Measurements from ENCODE around the gene FUCA2. TPM values are rescaled to one million over a fixed set of nuclear protein-coding genes. Genes with fewer than 3 reads are reported as not detected.

The FUCA2 gene
- total and polyA plus RNA-seq, 10 donors, result 12.5 to 59.3 (median 34.6) TPM

GRCh38 chr6:143507358-143508145 lies 4.0 kb downstream of the FUCA2 start:
- Histone ChIP-seq H3K27me3 (replicated peaks in 1 of 7) (no peaks in the 10 kb centered on the region), H3K9me3 (no peaks in the 10 kb centered on the region), H3K27ac (no peak overlapping the region), H3K36me3 (peaks cover 0 to 62% (median 14%) of the 10 kb centered on the region in 6 donors), H3K4me1 (peaks cover 15 to 56% (median 31%) of the 10 kb centered on the region in 6 donors), H3K4me3 (no peak overlapping the region)
- WGBS, 5 donors, result 83 to 91% (median 89%) methylated on average over 6 of the region's 6 CpGs
- no peak for DNase-seq
- TF ChIP-seq CTCF (IDR thresholded peaks at IDR 0.05 in 8 of 11, conservative IDR thresholded peaks at IDR 0.05 in 3 of 11) (no peak), POLR2AphosphoS5 (IDR thresholded peaks at IDR 0.05) (no peak), POLR2A (IDR thresholded peaks at IDR 0.05) (no peak)
- intact Hi-C loops (cut with DNase I; ENCODE audit: low total_unique reads), result no loop called here

GRCh38 chr6:143506620-143507019 lies 4.9 kb downstream of the FUCA2 start:
- Histone ChIP-seq H3K4me3 (no peak overlapping the region), H3K4me1 (peaks cover 11 to 46% (median 23%) of the 10 kb centered on the region in 6 donors), H3K27ac (no peak overlapping the region), H3K27me3 (replicated peaks in 1 of 7) (no peaks in the 10 kb centered on the region), H3K36me3 (peaks cover 0 to 71% (median 18%) of the 10 kb centered on the region in 6 donors), H3K9me3 (no peaks in the 10 kb centered on the region)
- DNase-seq, result no peak
- intact Hi-C loops (cut with DNase I; ENCODE audit: low total_unique reads), result no loop called here
- 95 to 98% (median 96%) methylated on average over 2 of the region's 2 CpGs for WGBS, 5 donors
- no peak for TF ChIP-seq POLR2A (IDR thresholded peaks at IDR 0.05)
- TF ChIP-seq CTCF (IDR thresholded peaks at IDR 0.05 in 8 of 11, conservative IDR thresholded peaks at IDR 0.05 in 3 of 11), result no peak
- no peak for TF ChIP-seq POLR2AphosphoS5 (IDR thresholded peaks at IDR 0.05)

GRCh38 chr6:143506199-143506598 lies 5.3 kb downstream of the FUCA2 start:
- Histone ChIP-seq H3K9me3 (no peaks in the 10 kb centered on the region), H3K36me3 (peaks cover 0 to 75% (median 20%) of the 10 kb centered on the region in 6 donors), H3K4me1 (peaks cover 11 to 42% (median 20%) of the 10 kb centered on the region in 6 donors), H3K4me3 (no peak overlapping the region), H3K27ac (no peak overlapping the region), H3K27me3 (replicated peaks in 1 of 7) (no peaks in the 10 kb centered on the region)
- intact Hi-C loops (cut with DNase I; ENCODE audit: low total_unique reads), result no loop called here
- DNase-seq, result no peak
- WGBS, 5 donors, result 94 to 98% (median 97%) methylated on average over 6 of the region's 6 CpGs
- TF ChIP-seq POLR2AphosphoS5 (IDR thresholded peaks at IDR 0.05) (no peak), CTCF (IDR thresholded peaks at IDR 0.05 in 8 of 11, conservative IDR thresholded peaks at IDR 0.05 in 3 of 11) (no peak), POLR2A (IDR thresholded peaks at IDR 0.05) (no peak)

GRCh38 chr6:143505537-143505936 lies 6.0 kb downstream of the FUCA2 start:
- intact Hi-C loops (cut with DNase I; ENCODE audit: low total_unique reads), result no loop called here
- WGBS, 5 donors, result 81 to 88% (median 81%) methylated on average over 2 of the region's 2 CpGs

More at GRCh38 chr6:143505537-143505936, 6.0 kb downstream of the FUCA2 start:
- H3K4me3 ChIP-seq, result no peak overlapping the region
- H3K36me3 ChIP-seq, result peaks cover 0 to 82% (median 26%) of the 10 kb centered on the region in 6 donors
- no peak for DNase-seq
- H3K27ac ChIP-seq, result no peak overlapping the region
- no peaks in the 10 kb centered on the region for H3K9me3 ChIP-seq
- TF ChIP-seq POLR2A (IDR thresholded peaks at IDR 0.05) (no peak), POLR2AphosphoS5 (IDR thresholded peaks at IDR 0.05) (no peak), CTCF (IDR thresholded peaks at IDR 0.05 in 8 of 11, conservative IDR thresholded peaks at IDR 0.05 in 3 of 11) (no peak)
- H3K4me1 ChIP-seq, result peaks cover 9 to 36% (median 15%) of the 10 kb centered on the region in 6 donors
- no peaks in the 10 kb centered on the region for H3K27me3 ChIP-seq (replicated peaks in 1 of 7)
